HUES48 (cell line): Measurements from ENCODE around the gene TTI1.

Source experiments
- H3K27ac ChIP-seq: one replicate; pipeline ENCODE4 v1.7.0; 2013; ENCODE audit warnings: low read depth, low read length, inconsistent platforms
- H3K27me3 ChIP-seq: 2 replicates; pipeline ENCODE4 v1.6.1; 2013; ENCODE audit warnings: mild to moderate bottlenecking, low read length; ENCODE audit not compliant: control insufficient read depth, insufficient read depth
- H3K36me3 ChIP-seq: 2 replicates; pipeline ENCODE4 v1.6.1; 2013; ENCODE audit warnings: low read length; ENCODE audit not compliant: control insufficient read depth, insufficient read depth
- H3K4me1 ChIP-seq: 2 replicates; pipeline ENCODE4 v1.6.1; 2013; ENCODE audit warnings: mild to moderate bottlenecking, low read length; ENCODE audit not compliant: control insufficient read depth, insufficient read depth
- H3K4me3 ChIP-seq: 2 replicates; pipeline ENCODE4 v1.5.1; 2013; ENCODE audit warnings: mild to moderate bottlenecking, low read depth, low read length
- H3K9ac ChIP-seq: 2 replicates; pipeline ENCODE4 v1.6.1; 2013; ENCODE audit warnings: mild to moderate bottlenecking, low read depth, low read length, moderate library complexity
- H3K9me3 ChIP-seq: 2 replicates; pipeline ENCODE4 v1.6.1; 2013; ENCODE audit warnings: low read length; ENCODE audit not compliant: control insufficient read depth, insufficient read depth

The TTI1 gene

GRCh38 chr20:37995856-37996605 lies 37.2 kb downstream of the TTI1 start:
- Histone ChIP-seq H3K36me3 (peaks cover 82% of the 10 kb centered on the region), H3K9me3 (no peaks in the 10 kb centered on the region), H3K27me3 (no peaks in the 10 kb centered on the region), H3K4me1 (peaks cover 4% of the 10 kb centered on the region; the same call in 1 of the 2 replicates), H3K4me3 (no peak overlapping the region), H3K9ac (no peak overlapping the region), H3K27ac (no peak overlapping the region)

GRCh38 chr20:37994512-37994911 lies 38.7 kb downstream of the TTI1 start:
- Histone ChIP-seq H3K9ac (no peak overlapping the region), H3K27ac (no peak overlapping the region), H3K36me3 (peaks cover 79% of the 10 kb centered on the region), H3K4me3 (no peak overlapping the region), H3K4me1 (peaks cover 4% of the 10 kb centered on the region; the same call in 1 of the 2 replicates), H3K27me3 (no peaks in the 10 kb centered on the region), H3K9me3 (no peaks in the 10 kb centered on the region)

GRCh38 chr20:37992802-37993409 lies 40.4 kb downstream of the TTI1 start:
- Histone ChIP-seq H3K27ac (no peak overlapping the region), H3K36me3 (peaks cover 78% of the 10 kb centered on the region), H3K4me1 (peaks cover 4% of the 10 kb centered on the region; the same call in 1 of the 2 replicates), H3K9ac (no peak overlapping the region), H3K9me3 (no peaks in the 10 kb centered on the region), H3K4me3 (no peak overlapping the region), H3K27me3 (no peaks in the 10 kb centered on the region)

- Histone ChIP-seq H3K27me3 (no peaks in the 10 kb centered on the region), H3K9me3 (no peaks in the 10 kb centered on the region), H3K4me1 (peaks cover 4% of the 10 kb centered on the region; the same call in 1 of the 2 replicates), H3K27ac (no peak overlapping the region), H3K4me3 (no peak overlapping the region), H3K9ac (no peak overlapping the region), H3K36me3 (peaks cover 77% of the 10 kb centered on the region)
These were observed 41.3 kb downstream of the TTI1 start for GRCh38 chr20:37991908-37992307.

- Histone ChIP-seq H3K9me3 (no peaks in the 10 kb centered on the region), H3K27me3 (no peaks in the 10 kb centered on the region), H3K4me1 (peaks cover 4% of the 10 kb centered on the region; the same call in 1 of the 2 replicates), H3K9ac (no peak overlapping the region), H3K36me3 (peaks cover 77% of the 10 kb centered on the region), H3K4me3 (no peak overlapping the region), H3K27ac (no peak overlapping the region)
These were observed 41.9 kb downstream of the TTI1 start for GRCh38 chr20:37991157-37991866.

GRCh38 chr20:37990571-37991151 lies 42.6 kb downstream of the TTI1 start:
- no peaks in the 10 kb centered on the region for H3K27me3 ChIP-seq
- H3K4me1 ChIP-seq, result peaks cover 4% of the 10 kb centered on the region; the same call in 1 of the 2 replicates
- H3K4me3 ChIP-seq, result no peak overlapping the region
- H3K27ac ChIP-seq, result no peak overlapping the region
- no peaks in the 10 kb centered on the region for H3K9me3 ChIP-seq
- no peak overlapping the region for H3K9ac ChIP-seq
- H3K36me3 ChIP-seq, result peaks cover 73% of the 10 kb centered on the region

GRCh38 chr20:37989601-37990295 lies 43.5 kb downstream of the TTI1 start:
- H3K36me3 ChIP-seq, result peaks cover 64% of the 10 kb centered on the region
- no peak overlapping the region for H3K27ac ChIP-seq
- H3K4me3 ChIP-seq, result no peak overlapping the region
- H3K9ac ChIP-seq, result no peak overlapping the region
- H3K27me3 ChIP-seq, result no peaks in the 10 kb centered on the region
- no peaks in the 10 kb centered on the region for H3K9me3 ChIP-seq
- H3K4me1 ChIP-seq, result peaks cover 4% of the 10 kb centered on the region; the same call in 1 of the 2 replicates

- Histone ChIP-seq H3K4me1 (peaks cover 4% of the 10 kb centered on the region; the same call in 1 of the 2 replicates), H3K4me3 (no peak overlapping the region), H3K9ac (no peak overlapping the region), H3K27me3 (no peaks in the 10 kb centered on the region), H3K36me3 (peaks cover 55% of the 10 kb centered on the region), H3K9me3 (no peaks in the 10 kb centered on the region), H3K27ac (no peak overlapping the region)
These were observed 44.8 kb downstream of the TTI1 start for GRCh38 chr20:37988306-37988954.

- no peaks in the 10 kb centered on the region for H3K9me3 ChIP-seq
- no peak overlapping the region for H3K27ac ChIP-seq
- H3K27me3 ChIP-seq, result no peaks in the 10 kb centered on the region
- peaks cover 2% of the 10 kb centered on the region; the same call in 1 of the 2 replicates for H3K4me1 ChIP-seq
- peaks cover 55% of the 10 kb centered on the region for H3K36me3 ChIP-seq
- H3K4me3 ChIP-seq, result no peak overlapping the region
- H3K9ac ChIP-seq, result no peak overlapping the region
These were observed 45.5 kb downstream of the TTI1 start for GRCh38 chr20:37987602-37988290.
